Endothelial cell of coronary artery (primary cell): ENCODE data around the gene SLC25A28. TPM values are rescaled to one million over a fixed set of nuclear protein-coding genes. Genes with fewer than 3 reads are reported as not detected.

Source experiments
- total RNA-seq: library from RNA; depleted of rRNA; stranded (reverse); fragments of >200 nt; gene quantifications from 2 replicates; pipeline ENCODE4 v1.2.3, GENCODE V29; 2014

The SLC25A28 gene, protein sequence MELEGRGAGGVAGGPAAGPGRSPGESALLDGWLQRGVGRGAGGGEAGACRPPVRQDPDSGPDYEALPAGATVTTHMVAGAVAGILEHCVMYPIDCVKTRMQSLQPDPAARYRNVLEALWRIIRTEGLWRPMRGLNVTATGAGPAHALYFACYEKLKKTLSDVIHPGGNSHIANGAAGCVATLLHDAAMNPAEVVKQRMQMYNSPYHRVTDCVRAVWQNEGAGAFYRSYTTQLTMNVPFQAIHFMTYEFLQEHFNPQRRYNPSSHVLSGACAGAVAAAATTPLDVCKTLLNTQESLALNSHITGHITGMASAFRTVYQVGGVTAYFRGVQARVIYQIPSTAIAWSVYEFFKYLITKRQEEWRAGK
- 9.8 and 14.7 TPM in 2 replicates for total RNA-seq

DNA sequence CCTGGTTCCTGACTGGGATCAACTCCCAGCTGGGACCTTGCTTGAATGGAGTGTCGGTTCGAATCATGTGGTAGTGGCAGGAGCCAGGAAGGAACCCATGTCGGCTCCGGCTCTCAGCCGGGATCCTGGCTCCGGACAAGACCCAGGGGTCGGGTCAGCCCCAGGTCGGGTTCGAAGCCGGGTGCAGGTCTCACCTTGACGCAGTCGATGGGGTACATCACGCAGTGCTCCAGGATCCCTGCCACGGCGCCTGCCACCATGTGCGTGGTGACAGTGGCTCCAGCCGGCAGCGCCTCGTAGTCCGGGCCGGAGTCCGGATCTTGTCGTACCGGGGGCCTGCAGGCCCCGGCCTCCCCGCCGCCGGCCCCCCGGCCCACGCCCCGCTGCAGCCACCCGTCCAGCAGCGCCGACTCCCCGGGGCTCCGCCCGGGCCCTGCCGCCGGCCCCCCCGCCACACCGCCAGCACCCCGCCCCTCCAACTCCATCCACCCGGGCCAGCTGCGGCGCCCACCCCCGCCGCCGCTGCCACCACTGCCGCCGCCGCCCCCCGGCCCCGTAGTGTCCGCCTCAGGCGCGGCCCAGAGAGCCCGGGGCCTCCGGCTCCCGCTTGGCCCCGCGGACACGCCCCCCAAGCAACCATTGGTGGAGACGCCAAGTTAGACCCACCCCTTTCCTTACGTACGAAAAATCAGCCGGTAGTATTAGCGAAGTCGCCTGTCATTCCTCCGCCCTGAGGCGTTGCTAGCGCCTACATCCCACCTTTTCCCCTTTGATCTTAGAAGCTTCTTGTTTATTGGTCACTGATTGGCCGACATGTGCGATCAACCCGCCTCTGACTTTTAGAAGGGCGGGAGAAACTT is at the start of gene SLC25A28:
TSS of gene SLC25A28 (minus strand) at position 589 of the 860 bp plus-strand sequence. CDS start at position 485, 104 bp downstream.

DNA sequence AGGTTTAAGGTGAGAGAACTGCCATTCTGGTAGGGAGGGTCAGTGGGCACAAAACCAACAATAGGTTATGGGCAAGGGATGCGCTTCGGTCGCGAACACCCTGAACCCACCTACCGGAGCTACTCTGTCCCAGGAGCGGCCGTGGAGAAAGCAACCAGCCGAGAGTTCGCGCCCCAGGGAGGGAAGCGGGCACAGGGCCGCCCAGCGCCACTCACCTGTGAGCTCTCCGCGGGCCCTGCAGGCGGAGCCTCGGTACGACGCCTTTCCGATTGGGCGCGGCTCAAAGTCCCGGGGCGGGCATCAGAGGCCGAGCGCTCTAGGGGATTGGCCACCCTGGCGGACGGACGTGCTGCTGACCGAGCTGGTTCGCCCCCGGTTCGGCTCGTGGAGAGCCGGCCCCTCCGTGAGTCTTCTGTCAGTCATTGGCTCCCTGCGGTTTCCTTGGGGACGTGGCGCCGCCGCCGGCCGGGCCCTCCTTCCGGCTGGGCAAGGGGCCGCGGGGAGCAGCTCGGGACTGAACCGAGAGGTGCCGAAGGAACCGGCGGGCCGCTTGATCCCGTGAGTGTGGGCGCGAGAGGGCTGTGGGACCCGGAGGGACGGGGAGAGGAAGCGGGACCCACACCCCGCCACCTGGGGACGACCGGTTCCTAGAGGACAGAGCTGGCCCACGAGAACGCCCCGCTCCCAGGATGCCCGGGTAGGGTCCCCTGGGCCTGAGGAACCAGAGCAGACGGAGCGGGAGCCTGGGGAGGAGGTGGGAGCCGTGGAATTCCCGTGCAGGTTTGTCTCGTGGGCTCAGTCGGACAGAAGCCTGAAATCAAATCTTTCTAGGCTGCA is 39.0 kb upstream of the SLC25A28 start, which contains the start of gene ENTPD7:
TSS of gene ENTPD7 (plus strand) at position 479 of the 837 bp plus-strand sequence. CDS start 448 bp downstream, outside the sequence.

Other genes with a start within 250 kb of the SLC25A28 start
- gene GOT1, start 189.8 kb downstream of the SLC25A28 start, total RNA-seq, result 20.8 and 21.0 TPM in 2 replicates
- gene NKX2-3, start 87.5 kb downstream of the SLC25A28 start, total RNA-seq, result not detected in 2 replicates
- 18.4 and 19.2 TPM in 2 replicates for gene ENTPD7, start 39.1 kb upstream of the SLC25A28 start, total RNA-seq
- gene COX15, start 111.7 kb upstream of the SLC25A28 start, total RNA-seq, result 31.4 and 33.4 TPM in 2 replicates
- 20.5 and 25.8 TPM in 2 replicates for gene CUTC, start 111.8 kb upstream of the SLC25A28 start, total RNA-seq
- 0.54 and 1.0 TPM in 2 replicates for gene ABCC2, start 162.2 kb upstream of the SLC25A28 start, total RNA-seq